Gastrocnemius medialis (tissue), 4 donors: Measurements from ENCODE around the gene OSTC.

Experiments used
- CTCF ChIP-seq, 5 experiments: fragments of 450-650 bp in 3 of 5; fragments of 200-600 bp in 2 of 5; sonication (generic) in 2 of 5; IDR thresholded peaks in 4 of 5; conservative IDR thresholded peaks in 1 of 5; 1 replicate in 4 of 5; 2 replicates in 1 of 5; pipeline ENCODE4 v1.5.1; 2016 to 2019; ENCODE audit warnings: antibody characterized with exemption in 5 of 5, mild to moderate bottlenecking in 3 of 5, moderate library complexity in 3 of 5
- POLR2A ChIP-seq, 2 donors: fragments of 450-650 bp; IDR thresholded peaks; one replicate each; pipeline ENCODE4 v1.6.1; 2017; ENCODE audit warnings: antibody characterized with exemption in 2 of 2, mild to moderate bottlenecking in 2 of 2, moderate library complexity in 2 of 2

GRCh38 chr4:108703966-108704365 lies 53.6 kb downstream of the OSTC start:
- TF ChIP-seq POLR2A (IDR thresholded peaks at IDR 0.05) (no peak), CTCF (IDR thresholded peaks at IDR 0.05 in 4 of 5, conservative IDR thresholded peaks at IDR 0.05 in 1 of 5) (no peak)
